ENCODE measurements around the gene TRPM2.
"Not testable (repeated sequence)": the region's sequence is repeated elsewhere in the genome, so short reads cannot be mapped to it uniquely, and the experiment has no call there.

The TRPM2 gene

DNA sequence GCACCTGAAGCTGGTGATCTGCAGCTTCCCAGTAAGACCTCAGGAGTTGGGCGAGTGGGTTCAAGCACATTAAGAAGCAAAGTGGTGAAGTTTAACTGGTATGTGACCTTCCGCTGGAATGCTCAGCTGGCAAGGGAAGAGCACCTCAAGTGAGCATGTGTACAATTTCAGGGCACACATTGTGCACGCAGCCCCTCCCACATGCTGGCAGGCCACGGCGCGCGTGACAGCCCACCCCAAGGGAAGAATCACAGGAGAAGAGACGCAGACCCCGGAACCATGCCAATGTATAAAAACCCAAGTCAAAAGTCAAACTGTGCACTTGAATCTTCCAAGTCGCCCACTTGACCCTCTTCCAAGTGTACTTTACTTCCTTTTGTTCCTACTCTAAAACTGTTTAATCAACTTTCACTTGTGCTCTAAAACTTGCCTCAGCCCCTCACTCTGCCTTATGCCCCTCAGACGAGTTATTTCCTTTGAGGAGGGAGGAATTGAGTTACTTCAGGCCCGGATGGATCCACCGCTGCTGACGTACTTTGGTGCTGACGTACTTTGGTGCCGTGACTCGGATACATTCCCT is 121.9 kb downstream of the TRPM2 start:
- TF ChIP-seq POU2F2 (IDR thresholded peaks at IDR 0.05; ENCODE audit: low read depth, low read length) (no peak), POLR2A (IDR thresholded peaks at IDR 0.05; ENCODE audit: low read depth, low read length) (no peak), TAF1 (IDR thresholded peaks at IDR 0.05; ENCODE audit: low read depth, low read length) (no peak), PAX5 (IDR thresholded peaks at IDR 0.05; ENCODE audit: insufficient read depth, low read length, severe bottlenecking) (no peak)
- no peak for FAIRE-seq
- DNase-seq (ENCODE audit: insufficient read length, low spot score) = no peak

DNA sequence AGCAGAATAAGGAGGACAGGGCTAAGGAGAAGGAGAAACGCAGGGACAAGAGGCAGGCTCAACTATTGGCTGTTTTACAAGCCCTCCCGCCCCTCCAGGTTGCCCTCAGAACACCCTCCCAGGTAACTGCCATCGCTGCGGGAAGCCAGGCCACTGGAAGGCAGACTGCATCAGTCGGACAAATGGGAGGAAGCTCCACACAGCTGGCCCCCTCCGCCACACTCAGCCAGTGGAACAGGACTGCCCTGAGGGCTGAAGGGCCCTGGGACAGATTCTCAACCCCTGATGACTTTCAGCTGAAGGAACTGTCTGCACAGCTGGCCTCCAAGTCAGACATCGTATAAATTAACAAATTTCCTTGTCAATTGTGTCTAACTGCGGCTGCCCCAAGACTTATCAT is 123.7 kb downstream of the TRPM2 start:
- TF ChIP-seq POLR2AphosphoS5 (IDR thresholded peaks at IDR 0.05; ENCODE audit: low read depth, low read length) (no peak), POU2F2 (IDR thresholded peaks at IDR 0.05; ENCODE audit: low read depth, low read length) (no peak)
- FAIRE-seq (no peak), DNase-seq (ENCODE audit: insufficient read length, low spot score) (no peak)

DNA sequence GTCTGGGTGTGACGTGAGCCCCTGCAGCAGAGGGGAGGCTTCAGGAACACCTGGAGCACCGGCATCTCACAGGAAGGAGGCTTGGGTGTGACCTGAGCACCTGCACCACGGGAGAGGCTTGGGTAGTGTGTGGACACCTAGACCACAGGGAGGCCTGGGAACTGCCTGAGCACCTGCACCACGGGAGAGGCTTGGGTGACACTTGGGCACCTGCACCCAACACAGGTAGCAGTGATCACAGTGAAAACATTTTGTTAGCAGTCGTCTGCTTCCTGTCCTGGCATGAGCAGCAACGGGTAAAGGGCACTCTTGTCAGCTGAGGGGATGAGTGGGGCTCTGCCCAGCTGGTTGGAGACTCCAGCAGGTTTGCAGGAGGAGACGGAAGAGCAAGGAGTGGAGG is 124.3 kb downstream of the TRPM2 start:
- DNase-seq (ENCODE audit: insufficient read length, low spot score) (no peak), FAIRE-seq (no peak)
- no peak for TF ChIP-seq SPI1 (IDR thresholded peaks at IDR 0.05; ENCODE audit: low read depth, low read length)
- no peak for TF ChIP-seq POLR2AphosphoS5 (IDR thresholded peaks at IDR 0.05; ENCODE audit: low read depth, low read length)
- no peak for TF ChIP-seq PAX5 (IDR thresholded peaks at IDR 0.05; ENCODE audit: insufficient read depth, low read length, severe bottlenecking)
- no peak for TF ChIP-seq POU2F2 (IDR thresholded peaks at IDR 0.05; ENCODE audit: low read depth, low read length)
- TF ChIP-seq POLR2A (IDR thresholded peaks at IDR 0.05; ENCODE audit: low read depth, low read length) = no peak
- no peak for TF ChIP-seq TAF1 (IDR thresholded peaks at IDR 0.05; ENCODE audit: low read depth, low read length)

DNA sequence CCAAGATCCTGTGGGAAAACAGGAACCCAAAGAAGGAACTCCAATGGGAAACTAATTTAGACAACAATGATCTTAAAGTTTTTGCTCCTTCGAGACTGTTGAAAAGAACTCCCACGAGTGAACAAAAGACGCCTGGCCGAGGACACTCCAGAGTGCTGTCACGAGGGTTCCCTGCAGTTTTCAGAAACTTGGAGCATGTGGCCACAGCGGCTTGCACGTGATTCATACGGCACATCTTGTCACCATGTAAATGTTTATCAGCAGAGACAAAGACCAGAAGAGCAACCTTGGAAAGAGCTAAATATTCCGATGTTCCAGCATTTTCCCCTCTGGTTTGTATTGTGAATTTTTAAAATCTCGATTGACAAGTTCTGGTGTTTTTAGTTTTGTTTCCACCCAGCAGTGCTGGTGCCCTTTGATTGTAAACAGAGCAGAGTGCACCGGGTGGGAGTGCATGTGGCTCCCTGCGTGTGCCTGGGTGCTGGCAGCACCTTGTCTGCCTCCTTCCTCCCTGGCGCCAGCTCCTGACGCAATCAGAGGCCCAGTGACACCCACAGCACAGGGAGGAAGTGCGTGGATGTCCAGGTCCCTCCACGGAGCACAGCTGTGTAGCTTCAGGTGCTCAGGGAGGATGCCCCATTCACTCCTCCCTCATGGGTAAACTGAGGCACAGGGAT is 124.8 kb downstream of the TRPM2 start:
- DNase-seq (ENCODE audit: insufficient read length, low spot score) = no peak
- TF ChIP-seq PAX5 (IDR thresholded peaks at IDR 0.05; ENCODE audit: insufficient read depth, low read length, severe bottlenecking) = no peak
- no peak for TF ChIP-seq SPI1 (IDR thresholded peaks at IDR 0.05; ENCODE audit: low read depth, low read length)
- no peak for TF ChIP-seq TAF1 (IDR thresholded peaks at IDR 0.05; ENCODE audit: low read depth, low read length)
- TF ChIP-seq POLR2AphosphoS5 (IDR thresholded peaks at IDR 0.05; ENCODE audit: low read depth, low read length) = no peak
- TF ChIP-seq POU2F2 (IDR thresholded peaks at IDR 0.05; ENCODE audit: low read depth, low read length) = no peak
- TF ChIP-seq POLR2A (IDR thresholded peaks at IDR 0.05; ENCODE audit: low read depth, low read length) = no peak
- FAIRE-seq = no peak

DNA sequence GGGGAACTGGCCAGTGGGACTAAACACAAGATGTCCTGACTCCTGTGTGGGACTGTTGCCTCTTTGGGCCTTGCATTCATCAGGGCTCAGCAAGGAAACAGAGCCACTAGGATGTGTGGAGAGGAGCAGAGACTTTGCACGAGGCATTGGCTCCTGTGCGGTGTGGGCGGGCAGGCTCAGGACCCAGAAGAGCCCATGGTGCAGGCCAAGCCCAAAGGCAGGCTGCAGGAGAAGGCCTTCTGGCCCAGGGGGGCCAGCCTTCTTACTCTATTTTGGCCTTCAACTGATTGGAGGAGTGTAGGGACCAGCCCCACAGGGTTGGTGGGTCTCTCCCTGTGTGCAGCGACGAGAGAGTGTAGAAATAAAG is 125.4 kb downstream of the TRPM2 start:
- no peak for DNase-seq (ENCODE audit: insufficient read length, low spot score)
- TF ChIP-seq TAF1 (IDR thresholded peaks at IDR 0.05; ENCODE audit: low read depth, low read length) (no peak), POLR2A (IDR thresholded peaks at IDR 0.05; ENCODE audit: low read depth, low read length) (no peak), SPI1 (IDR thresholded peaks at IDR 0.05; ENCODE audit: low read depth, low read length) (no peak), PAX5 (IDR thresholded peaks at IDR 0.05; ENCODE audit: insufficient read depth, low read length, severe bottlenecking) (no peak), POLR2AphosphoS5 (IDR thresholded peaks at IDR 0.05; ENCODE audit: low read depth, low read length) (no peak), POU2F2 (IDR thresholded peaks at IDR 0.05; ENCODE audit: low read depth, low read length) (no peak)
- no peak for FAIRE-seq

DNA sequence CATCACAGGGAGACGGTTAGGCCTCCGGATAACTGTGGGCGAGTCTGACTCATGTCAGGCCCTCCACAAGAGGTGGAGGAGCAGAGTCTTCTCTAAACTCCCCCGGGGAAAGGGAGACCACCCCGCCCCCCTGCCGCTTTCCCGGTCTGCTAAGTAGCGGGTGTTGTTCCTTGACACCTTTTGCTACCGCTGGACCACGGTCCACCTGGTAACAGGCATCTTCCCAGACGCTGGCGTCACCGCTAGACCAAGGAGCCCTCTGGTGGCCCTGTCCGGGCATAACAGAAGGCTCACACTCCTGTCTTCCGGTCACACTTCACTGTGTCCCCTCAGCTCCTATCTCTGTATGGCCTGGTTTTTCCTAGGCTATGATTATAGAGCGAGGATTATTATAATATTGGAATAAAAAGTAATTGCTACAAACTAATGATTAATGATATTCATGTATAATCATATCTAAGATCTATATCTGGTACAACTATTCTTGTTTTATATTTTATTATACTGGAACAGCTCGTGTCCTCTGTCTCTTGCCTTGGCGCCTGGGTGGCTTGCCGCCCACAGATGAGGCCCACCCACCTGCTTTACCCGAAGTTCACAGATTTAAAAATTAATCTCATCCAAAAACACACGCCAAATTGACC is 126.3 kb downstream of the TRPM2 start:
- FAIRE-seq; DNase-seq (ENCODE audit: insufficient read length, low spot score): not testable (repeated sequence)

DNA sequence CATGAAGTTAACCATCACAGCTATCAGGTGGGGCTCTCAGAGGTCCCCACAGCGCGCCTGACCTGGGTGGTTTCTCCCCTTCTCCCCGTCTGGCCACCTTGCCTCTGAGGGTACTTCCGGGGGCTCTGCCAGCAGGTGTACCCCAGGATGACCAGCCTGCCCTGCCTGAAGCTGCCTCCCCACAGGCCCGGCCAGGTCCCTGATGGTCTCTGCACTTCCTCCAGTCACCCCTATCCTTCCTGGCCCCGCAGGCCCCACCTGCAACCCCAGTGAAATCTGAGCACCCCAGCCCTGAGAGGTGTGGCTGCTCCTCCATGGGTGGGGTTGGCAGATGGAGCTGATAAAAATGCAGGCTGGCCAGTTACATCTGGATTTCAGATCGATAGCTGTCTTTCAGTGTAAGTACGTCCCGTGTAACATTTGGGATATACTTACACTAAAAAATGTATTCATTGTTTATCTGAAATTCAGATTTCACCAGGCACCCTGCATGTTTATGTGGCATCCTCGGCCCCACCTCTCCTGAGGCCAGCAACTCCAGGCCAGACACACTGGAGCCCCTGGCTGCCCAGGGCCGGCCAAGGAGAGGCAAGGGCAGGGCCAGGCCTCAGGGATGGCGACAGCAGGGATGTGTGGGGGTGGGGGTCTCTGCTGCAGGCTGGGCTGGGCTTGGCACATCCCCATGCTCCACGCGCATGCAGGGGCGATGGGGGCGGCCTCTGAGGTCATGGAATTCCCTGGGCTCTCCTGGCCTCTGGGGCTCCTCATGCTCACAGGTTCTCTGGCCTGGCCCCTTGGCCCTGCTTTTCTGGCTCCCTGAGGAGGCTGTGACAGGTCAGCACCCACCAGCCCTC is 127.0 kb downstream of the TRPM2 start:
- no peak for TF ChIP-seq POLR2AphosphoS5 (IDR thresholded peaks at IDR 0.05; ENCODE audit: low read depth, low read length)
- no peak for TF ChIP-seq POLR2A (IDR thresholded peaks at IDR 0.05; ENCODE audit: low read depth, low read length)
- TF ChIP-seq PAX5 (IDR thresholded peaks at IDR 0.05; ENCODE audit: insufficient read depth, low read length, severe bottlenecking) = no peak
- TF ChIP-seq POU2F2 (IDR thresholded peaks at IDR 0.05; ENCODE audit: low read depth, low read length) = no peak
- TF ChIP-seq SPI1 (IDR thresholded peaks at IDR 0.05; ENCODE audit: low read depth, low read length) = no peak
- TF ChIP-seq TAF1 (IDR thresholded peaks at IDR 0.05; ENCODE audit: low read depth, low read length) = no peak
- DNase-seq (ENCODE audit: insufficient read length, low spot score) (no peak), FAIRE-seq (no peak)

DNA sequence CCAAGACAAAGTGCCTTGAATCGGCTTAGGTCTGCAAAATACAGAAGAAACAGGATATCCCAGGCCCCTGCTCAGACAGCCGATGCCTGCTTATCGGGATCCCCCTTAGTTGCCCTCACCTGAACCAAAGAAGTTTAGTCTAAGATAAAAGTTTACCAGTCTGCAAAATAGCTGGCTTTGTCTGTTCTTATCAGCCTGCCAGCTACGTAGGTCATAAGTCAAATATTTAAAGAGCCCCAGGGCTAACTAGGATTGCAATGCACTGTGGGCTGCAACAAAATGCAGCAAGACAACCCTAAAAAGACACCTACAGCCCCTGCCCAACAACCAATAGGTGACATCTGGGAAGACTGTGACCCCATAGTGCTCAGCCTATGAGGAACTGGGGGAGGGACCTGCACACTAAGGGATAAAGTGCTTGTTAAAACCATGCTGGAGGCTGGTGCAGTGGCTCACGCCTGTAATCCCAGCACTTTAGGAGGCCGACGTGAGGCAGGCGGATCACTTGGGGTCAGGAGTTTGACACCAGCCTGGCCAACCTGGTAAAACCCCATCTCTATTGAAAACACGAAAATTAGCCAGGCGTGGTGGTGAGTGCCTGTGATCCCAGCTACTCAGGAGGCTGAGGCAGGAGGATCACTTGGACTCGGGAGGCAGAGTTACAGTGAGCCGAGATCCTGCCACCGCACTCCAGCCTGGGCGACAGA is 129.3 kb downstream of the TRPM2 start:
- FAIRE-seq (no peak), DNase-seq (ENCODE audit: insufficient read length, low spot score) (no peak)
- TF ChIP-seq POLR2AphosphoS5 (IDR thresholded peaks at IDR 0.05; ENCODE audit: low read depth, low read length) (no peak), POLR2A (IDR thresholded peaks at IDR 0.05; ENCODE audit: low read depth, low read length) (no peak), SPI1 (IDR thresholded peaks at IDR 0.05; ENCODE audit: low read depth, low read length) (no peak), POU2F2 (IDR thresholded peaks at IDR 0.05; ENCODE audit: low read depth, low read length) (no peak), TAF1 (IDR thresholded peaks at IDR 0.05; ENCODE audit: low read depth, low read length) (no peak), PAX5 (IDR thresholded peaks at IDR 0.05; ENCODE audit: insufficient read depth, low read length, severe bottlenecking) (no peak)
